Measurements from ENCODE around the gene SLC8B1. TPM values are rescaled to one million over a fixed set of nuclear protein-coding genes. Genes with fewer than 3 reads are reported as not detected.

The SLC8B1 gene
- total RNA-seq, 1 experiment from 2014 or later = 34.1 TPM

DNA sequence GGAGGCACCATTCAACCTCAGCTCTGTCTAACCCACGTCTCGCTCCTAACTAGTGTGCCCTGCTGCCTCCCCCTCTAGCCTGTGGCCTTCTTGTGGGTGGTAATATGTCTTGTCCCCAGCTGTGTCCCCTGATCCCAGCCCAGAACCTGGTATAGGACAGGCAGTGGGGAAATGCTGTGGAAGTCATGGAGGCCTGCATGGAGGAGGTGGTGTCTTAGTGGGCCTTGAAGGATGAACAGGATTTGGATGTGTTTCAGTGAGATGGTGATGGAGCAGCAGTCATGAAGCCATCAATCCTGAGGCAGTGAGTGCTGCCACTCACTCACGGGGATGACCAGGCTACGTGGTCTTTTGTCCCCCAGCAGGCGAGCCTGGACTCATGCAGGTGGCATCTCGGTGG is 36.9 kb upstream of the SLC8B1 start:
- Histone ChIP-seq H3K79me2 (ENCODE audit: low read length) (no peaks in the 10 kb centered on the region), H4K20me1 (ENCODE audit: low read length) (no peaks in the 10 kb centered on the region), H3K27ac (ENCODE audit: low read length) (no peak overlapping the region), H3K9me2 (replicated peaks; ENCODE audit: low read length) (no peaks in the 10 kb centered on the region), H3K4me1 (ENCODE audit: insufficient read depth, low read length) (no peaks in the 10 kb centered on the region), H3K4me3 (ENCODE audit: low read length) (no peak overlapping the region), H3K9ac (ENCODE audit: low read length) (no peak overlapping the region), H3F3A (ENCODE audit: low read length, unreplicated experiment) (no peaks in the 10 kb centered on the region), H3K27me3 (ENCODE audit: low read length) (no peaks in the 10 kb centered on the region), H2AFZ (ENCODE audit: low read length) (no peak overlapping the region), H3K4me2 (ENCODE audit: low read length) (no peak overlapping the region), H3K36me3 (ENCODE audit: low read depth, low read length) (peaks cover 15% of the 10 kb centered on the region), H3K9me3 (ENCODE audit: low read length) (no peaks in the 10 kb centered on the region)
- intact Hi-C loops (cut with micrococcal nuclease) = no loop called here
- TF ChIP-seq EZH2phosphoT487 (IDR thresholded peaks at IDR 0.05; ENCODE audit: borderline replicate concordance, low read length) (no peak), EZH2 (IDR thresholded peaks at IDR 0.05; ENCODE audit: low read length, unreplicated experiment) (no peak)
- TF ChIP-seq, protein P1, sequence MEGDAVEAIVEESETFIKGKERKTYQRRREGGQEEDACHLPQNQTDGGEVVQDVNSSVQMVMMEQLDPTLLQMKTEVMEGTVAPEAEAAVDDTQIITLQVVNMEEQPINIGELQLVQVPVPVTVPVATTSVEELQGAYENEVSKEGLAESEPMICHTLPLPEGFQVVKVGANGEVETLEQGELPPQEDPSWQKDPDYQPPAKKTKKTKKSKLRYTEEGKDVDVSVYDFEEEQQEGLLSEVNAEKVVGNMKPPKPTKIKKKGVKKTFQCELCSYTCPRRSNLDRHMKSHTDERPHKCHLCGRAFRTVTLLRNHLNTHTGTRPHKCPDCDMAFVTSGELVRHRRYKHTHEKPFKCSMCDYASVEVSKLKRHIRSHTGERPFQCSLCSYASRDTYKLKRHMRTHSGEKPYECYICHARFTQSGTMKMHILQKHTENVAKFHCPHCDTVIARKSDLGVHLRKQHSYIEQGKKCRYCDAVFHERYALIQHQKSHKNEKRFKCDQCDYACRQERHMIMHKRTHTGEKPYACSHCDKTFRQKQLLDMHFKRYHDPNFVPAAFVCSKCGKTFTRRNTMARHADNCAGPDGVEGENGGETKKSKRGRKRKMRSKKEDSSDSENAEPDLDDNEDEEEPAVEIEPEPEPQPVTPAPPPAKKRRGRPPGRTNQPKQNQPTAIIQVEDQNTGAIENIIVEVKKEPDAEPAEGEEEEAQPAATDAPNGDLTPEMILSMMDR (conservative IDR thresholded peaks at IDR 0.05; ENCODE audit: low read depth, low read length) = no peak
- no peak for DNase-seq
- CTCF ChIA-PET = no interaction called here
- no TSS peak for BruUV-seq (replicated peaks)
- POLR2A ChIA-PET (ENCODE audit: unreplicated experiment) = no interaction called here
- ATAC-seq = no peak

DNA sequence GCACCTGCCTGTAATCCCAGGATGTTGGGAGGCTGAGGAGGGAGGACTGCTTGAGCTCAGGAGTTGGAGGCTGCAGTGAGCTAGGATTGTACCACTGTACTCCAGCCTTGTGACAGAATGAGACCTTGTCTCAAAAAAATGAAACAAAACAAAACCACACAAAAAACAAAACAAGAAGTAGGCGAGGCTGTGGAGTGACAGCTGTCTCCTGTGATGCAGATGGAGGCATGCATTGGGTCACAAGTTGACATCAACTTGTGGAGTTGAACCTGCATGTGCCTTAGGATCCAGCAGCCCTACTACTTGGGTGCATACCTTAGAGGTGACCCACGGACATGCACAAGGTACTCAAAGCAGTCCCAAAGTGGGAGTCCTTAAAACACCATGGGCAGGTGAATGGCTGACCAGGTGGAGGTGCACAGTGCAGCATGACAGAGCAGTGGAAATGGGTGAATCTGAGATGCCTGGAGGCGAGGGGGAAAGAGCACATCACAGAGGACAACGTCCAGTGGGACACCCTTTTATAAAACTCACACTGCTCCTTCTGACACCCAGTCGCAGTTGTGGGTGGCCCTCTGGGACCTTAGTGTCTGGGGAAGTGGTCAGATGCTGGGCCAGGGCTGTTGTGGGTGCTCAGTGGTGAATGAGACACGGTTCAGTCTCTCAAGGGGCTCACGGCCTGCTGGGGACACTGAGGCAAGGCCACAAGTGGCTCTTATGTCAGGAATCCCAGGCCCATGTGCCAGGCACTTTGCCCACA is 36.2 kb upstream of the SLC8B1 start:
- intact Hi-C loops (cut with micrococcal nuclease) = no loop called here
- Histone ChIP-seq H3K4me3 (ENCODE audit: low read length) (no peak overlapping the region), H4K20me1 (ENCODE audit: low read length) (no peaks in the 10 kb centered on the region), H3F3A (ENCODE audit: low read length, unreplicated experiment) (no peaks in the 10 kb centered on the region), H3K27me3 (ENCODE audit: low read length) (no peaks in the 10 kb centered on the region), H3K9me2 (replicated peaks; ENCODE audit: low read length) (no peaks in the 10 kb centered on the region), H3K36me3 (ENCODE audit: low read depth, low read length) (peaks cover 15% of the 10 kb centered on the region), H3K4me2 (ENCODE audit: low read length) (no peak overlapping the region), H3K4me1 (ENCODE audit: insufficient read depth, low read length) (no peaks in the 10 kb centered on the region), H3K9me3 (ENCODE audit: low read length) (no peaks in the 10 kb centered on the region), H3K27ac (ENCODE audit: low read length) (no peak overlapping the region), H3K9ac (ENCODE audit: low read length) (no peak overlapping the region), H3K79me2 (ENCODE audit: low read length) (no peaks in the 10 kb centered on the region), H2AFZ (ENCODE audit: low read length) (no peak overlapping the region)
- POLR2A ChIA-PET (ENCODE audit: unreplicated experiment) = no interaction called here
- DNase-seq (no peak), ATAC-seq (no peak)
- BruUV-seq (replicated peaks) = no TSS peak
- CTCF ChIA-PET = no interaction called here
- TF ChIP-seq EZH2phosphoT487 (IDR thresholded peaks at IDR 0.05; ENCODE audit: borderline replicate concordance, low read length) (no peak), EZH2 (IDR thresholded peaks at IDR 0.05; ENCODE audit: low read length, unreplicated experiment) (no peak)
- TF ChIP-seq, protein P1 (conservative IDR thresholded peaks at IDR 0.05; ENCODE audit: low read depth, low read length) = no peak

DNA sequence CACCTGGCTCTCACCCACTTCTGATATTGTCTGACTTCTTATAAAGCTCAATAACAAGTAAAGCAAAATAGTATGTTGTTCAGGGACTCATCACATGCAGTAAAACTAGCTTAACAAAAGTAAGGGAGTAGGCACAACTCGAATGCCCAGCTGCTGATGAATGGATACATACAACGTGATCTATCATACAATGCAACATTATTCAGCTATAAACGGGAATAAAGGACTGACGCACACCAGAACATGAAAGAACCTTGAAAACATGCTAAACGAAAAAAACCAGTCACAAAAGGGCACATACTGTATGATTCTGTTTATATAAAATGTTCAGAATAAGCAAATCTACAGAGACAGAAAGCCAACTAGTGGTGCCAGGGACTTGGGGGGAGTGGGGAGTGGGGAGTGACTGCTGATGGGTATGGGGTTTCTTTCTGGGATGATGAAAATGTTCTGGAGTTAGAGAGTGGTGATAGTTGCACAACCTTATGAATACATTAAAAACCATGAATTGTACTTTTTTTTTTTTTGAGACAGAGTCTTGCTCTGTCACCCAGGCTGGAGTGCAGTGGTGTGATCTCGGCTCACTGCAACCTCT is 34.6 kb upstream of the SLC8B1 start:
- ATAC-seq (no peak), DNase-seq (no peak)
- H3K4me1 ChIP-seq (ENCODE audit: insufficient read depth, low read length) = no peaks in the 10 kb centered on the region
- no peaks in the 10 kb centered on the region for H3K9me3 ChIP-seq (ENCODE audit: low read length)
- BruUV-seq (replicated peaks) = no TSS peak
- no peak overlapping the region for H2AFZ ChIP-seq (ENCODE audit: low read length)
- no peak for TF ChIP-seq EZH2 (IDR thresholded peaks at IDR 0.05; ENCODE audit: low read length, unreplicated experiment)
- no peak for TF ChIP-seq EZH2phosphoT487 (IDR thresholded peaks at IDR 0.05; ENCODE audit: borderline replicate concordance, low read length)
- TF ChIP-seq, protein P1 (conservative IDR thresholded peaks at IDR 0.05; ENCODE audit: low read depth, low read length) = no peak
- H3K9me2 ChIP-seq (replicated peaks; ENCODE audit: low read length) = no peaks in the 10 kb centered on the region
- no peaks in the 10 kb centered on the region for H4K20me1 ChIP-seq (ENCODE audit: low read length)
- H3K79me2 ChIP-seq (ENCODE audit: low read length) = no peaks in the 10 kb centered on the region
- intact Hi-C loops (cut with micrococcal nuclease) = no loop called here
- H3K4me3 ChIP-seq (ENCODE audit: low read length) = no peak overlapping the region
- H3K27me3 ChIP-seq (ENCODE audit: low read length) = no peaks in the 10 kb centered on the region
- no peaks in the 10 kb centered on the region for H3F3A ChIP-seq (ENCODE audit: low read length, unreplicated experiment)
- H3K4me2 ChIP-seq (ENCODE audit: low read length) = no peak overlapping the region
- H3K27ac ChIP-seq (ENCODE audit: low read length) = no peak overlapping the region
- ChIA-PET CTCF (interaction anchor here (0.5 kb wide), 1 partner anchor 34 kb away, joined by 3 read pairs; no protein-coding TSS in a partner anchor), POLR2A (ENCODE audit: unreplicated experiment) (no interaction called here)
- no peak overlapping the region for H3K9ac ChIP-seq (ENCODE audit: low read length)
- peaks cover 7% of the 10 kb centered on the region; the same call in 1 of the 2 replicates for H3K36me3 ChIP-seq (ENCODE audit: low read depth, low read length)
